Mesenchymal stem cell (in vitro differentiated cells and primary cell): ENCODE measurements around the gene DHRS7.

Experiments
- DNase-seq: peaks from one replicate; pipeline ENCODE4 v3.0.0-alpha.2; 2013
- H2AFZ ChIP-seq: one replicate; pipeline ENCODE4 v1.6.1; 2013; ENCODE audit warnings: low read depth, mild to moderate bottlenecking, control low read depth, inconsistent platforms, low read length, moderate library complexity
- H2AK5ac ChIP-seq: 2 replicates; pipeline ENCODE4 v1.6.1; 2013; ENCODE audit warnings: low read length, moderate library complexity, mild to moderate bottlenecking, inconsistent platforms; ENCODE audit not compliant: severe bottlenecking
- H2BK120ac ChIP-seq: one replicate; pipeline ENCODE4 v1.6.1; 2013; ENCODE audit warnings: low read depth, mild to moderate bottlenecking, inconsistent platforms, low read length, moderate library complexity
- H2BK12ac ChIP-seq, 2 experiments: one replicate each; pipeline ENCODE4 v1.6.1; 2013; ENCODE audit warnings: inconsistent platforms in 2 of 2, low read length in 2 of 2, mild to moderate bottlenecking in 2 of 2, moderate library complexity in 2 of 2, control low read depth in 1 of 2
- H2BK15ac ChIP-seq: one replicate; pipeline ENCODE4 v1.6.1; 2013; ENCODE audit warnings: mild to moderate bottlenecking, low read depth, inconsistent platforms; ENCODE audit not compliant: poor library complexity, severe bottlenecking
- H2BK5ac ChIP-seq: 2 replicates; pipeline ENCODE4 v1.6.1; 2013; ENCODE audit warnings: low read depth, mild to moderate bottlenecking, low read length, control low read depth, inconsistent platforms; ENCODE audit not compliant: poor library complexity, severe bottlenecking
- H3K14ac ChIP-seq, 2 experiments: one replicate each; pipeline ENCODE4 v1.6.1; 2013; ENCODE audit warnings: inconsistent platforms in 2 of 2, low read length in 2 of 2, control low read depth in 1 of 2, mild to moderate bottlenecking in 1 of 2, moderate library complexity in 1 of 2
- H3K18ac ChIP-seq, 2 experiments: one replicate each; pipeline ENCODE4 v1.6.1; 2013; ENCODE audit warnings: inconsistent platforms in 2 of 2, low read length in 2 of 2, control low read depth in 1 of 2, low read depth in 1 of 2, mild to moderate bottlenecking in 1 of 2
- H3K23ac ChIP-seq, 2 experiments: one replicate each; pipeline ENCODE4 v1.6.1; 2013; ENCODE audit warnings: inconsistent platforms in 2 of 2, low read length in 2 of 2, mild to moderate bottlenecking in 2 of 2, moderate library complexity in 2 of 2, control low read depth in 1 of 2
- H3K27ac ChIP-seq: 2 replicates; pipeline ENCODE4 v1.5.1; 2013; ENCODE audit warnings: mild to moderate bottlenecking, moderate library complexity, low read length, control low read depth, inconsistent platforms; ENCODE audit not compliant: poor library complexity, severe bottlenecking
- H3K27me3 ChIP-seq, 2 experiments: 2 replicates each; pipeline versions ENCODE4 v1.6.1 to v1.7.0; 2013; ENCODE audit warnings: low read length in 2 of 2, mild to moderate bottlenecking in 2 of 2, moderate library complexity in 2 of 2, control low read depth in 1 of 2, inconsistent platforms in 1 of 2; ENCODE audit not compliant: control insufficient read depth in 1 of 2, insufficient read depth in 1 of 2
- H3K36me3 ChIP-seq, 2 experiments: 2 replicates each; pipeline versions ENCODE4 v1.6.1 to v1.7.0; 2013; ENCODE audit warnings: low read length in 2 of 2, control low read depth in 1 of 2, inconsistent platforms in 1 of 2, low read depth in 1 of 2, mild to moderate bottlenecking in 1 of 2; ENCODE audit not compliant: insufficient read depth in 2 of 2, control insufficient read depth in 1 of 2
- H3K4ac ChIP-seq, 2 experiments: one replicate each; pipeline ENCODE4 v1.6.1; 2013; ENCODE audit warnings: inconsistent platforms in 2 of 2, low read length in 2 of 2, mild to moderate bottlenecking in 2 of 2, moderate library complexity in 2 of 2, control low read depth in 1 of 2, low read depth in 1 of 2
- H3K4me1 ChIP-seq: 2 replicates; pipeline ENCODE4 v1.6.1; 2013; ENCODE audit warnings: low read depth, low read length, control low read depth; ENCODE audit not compliant: control insufficient read depth, insufficient read depth
- H3K4me2 ChIP-seq: 2 replicates; pipeline ENCODE4 v1.6.1; 2013; ENCODE audit warnings: low read length, mild to moderate bottlenecking, inconsistent platforms; ENCODE audit not compliant: poor library complexity, severe bottlenecking
- H3K4me3 ChIP-seq, 2 experiments: 2 replicates each; pipeline versions ENCODE4 v1.5.1 to v1.7.0; 2013; ENCODE audit warnings: low read length in 2 of 2, mild to moderate bottlenecking in 2 of 2, control low read depth in 1 of 2, low read depth in 1 of 2; ENCODE audit not compliant: insufficient read depth in 1 of 2
- H3K79me1 ChIP-seq: replicated peaks from 2 replicates; pipeline ENCODE4 v1.6.1; 2013; ENCODE audit warnings: mild to moderate bottlenecking, control low read depth, low read length, inconsistent platforms; ENCODE audit not compliant: poor library complexity, severe bottlenecking
- H3K9ac ChIP-seq: 2 replicates; pipeline ENCODE4 v1.7.0; 2013; ENCODE audit warnings: mild to moderate bottlenecking, low read length, moderate library complexity
- H3K9me3 ChIP-seq: 2 replicates; pipeline ENCODE4 v1.7.0; 2013; ENCODE audit warnings: mild to moderate bottlenecking, low read length; ENCODE audit not compliant: control insufficient read depth
- H4K8ac ChIP-seq: one replicate; pipeline ENCODE4 v1.6.1; 2013; ENCODE audit warnings: inconsistent platforms, mild to moderate bottlenecking, low read length, moderate library complexity
- H4K91ac ChIP-seq: one replicate; pipeline ENCODE4 v1.6.1; 2013; ENCODE audit warnings: mild to moderate bottlenecking, low read length, inconsistent platforms
- WGBS: methylation state at CpG from one replicate; pipeline ENCODE4 v1.1.7; 2013; ENCODE audit warnings: mixed read lengths; 5-methylcytosine and 5-hydroxymethylcytosine counted together

Gene DHRS7

DNA sequence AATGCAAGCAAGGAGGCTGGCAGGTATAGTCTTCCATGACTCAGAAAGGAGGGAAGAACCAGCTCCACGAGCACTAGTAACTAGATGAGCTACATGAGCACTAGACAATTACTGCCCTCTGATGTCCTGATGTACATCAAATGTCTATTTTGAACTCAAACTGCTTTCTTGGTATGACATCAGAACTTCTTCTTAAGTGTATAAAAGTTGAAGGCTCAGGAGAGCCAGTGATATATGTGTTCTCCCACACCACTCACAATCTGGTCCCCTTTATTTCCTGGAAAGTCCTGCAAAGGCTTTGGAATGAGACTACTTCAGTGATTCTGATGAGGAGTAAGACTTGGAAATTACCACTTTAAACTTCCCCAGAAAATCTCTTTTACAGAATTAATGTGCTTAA, 18.5 kb upstream of the DHRS7 start:
- DNase-seq: peak; percentile 47
- no peak overlapping the region for H3K27ac ChIP-seq
- H3K4ac ChIP-seq: no peak overlapping the region

GRCh38 chr14:60183138-60183537, 17.9 kb upstream of the DHRS7 start:
- H4K91ac ChIP-seq: no peak overlapping the region
- H4K8ac ChIP-seq: no peak overlapping the region
- no peak overlapping the region for H2BK15ac ChIP-seq
- H3K4me2 ChIP-seq: no peak overlapping the region
- H3K27ac ChIP-seq: no peak overlapping the region
- H3K4ac ChIP-seq: no peak overlapping the region
- no peak overlapping the region for H2BK120ac ChIP-seq
- H3K79me1 ChIP-seq: no peaks in the 10 kb centered on the region
- no peak overlapping the region for H3K4me3 ChIP-seq
- no peak overlapping the region for H3K14ac ChIP-seq
- peaks cover 2% of the 10 kb centered on the region for H3K9me3 ChIP-seq
- H2BK12ac ChIP-seq: no peak overlapping the region
- peak overlapping the region; percentile 83 for H3K9ac ChIP-seq
- no peak overlapping the region for H2BK5ac ChIP-seq
- no peak for DNase-seq
- no peaks in the 10 kb centered on the region for H3K36me3 ChIP-seq
- H2AFZ ChIP-seq: no peak overlapping the region
- no peaks in the 10 kb centered on the region for H3K4me1 ChIP-seq
- 93% methylated on average over 3 of the region's 3 CpGs for WGBS
- no peak overlapping the region for H2AK5ac ChIP-seq
- no peaks in the 10 kb centered on the region for H3K27me3 ChIP-seq
- H3K18ac ChIP-seq: no peak overlapping the region
- no peak overlapping the region for H3K23ac ChIP-seq

More for the DNA sequence above, 18.5 kb upstream of the DHRS7 start:
- Histone ChIP-seq H3K9ac (peak overlapping the region; percentile 83), H2BK15ac (no peak overlapping the region), H3K36me3 (no peaks in the 10 kb centered on the region), H3K27me3 (no peaks in the 10 kb centered on the region), H4K91ac (no peak overlapping the region), H3K4me3 (peak overlapping the region in 1 of 2 experiments; percentile 58), H2BK120ac (no peak overlapping the region), H3K14ac (no peak overlapping the region), H3K18ac (no peak overlapping the region), H3K4me2 (no peak overlapping the region), H3K9me3 (no peaks in the 10 kb centered on the region), H3K4me1 (no peaks in the 10 kb centered on the region), H2BK5ac (no peak overlapping the region), H2BK12ac (no peak overlapping the region), H4K8ac (peak overlapping the region; percentile 60), H3K79me1 (no peaks in the 10 kb centered on the region), H3K23ac (no peak overlapping the region), H2AFZ (no peak overlapping the region), H2AK5ac (no peak overlapping the region)
- WGBS: 43% methylated on average over 1 of the region's 1 CpG

GRCh38 chr14:60179431-60179869, 14.3 kb upstream of the DHRS7 start:
- DNase-seq: no peak
- H3K4ac ChIP-seq: no peak overlapping the region
- WGBS: 100% methylated on average over 1 of the region's 3 CpGs

GRCh38 chr14:60178820-60179219, 13.6 kb upstream of the DHRS7 start:
- whole genome bisulfite sequencing: no CpG with 5 or more reads among the region's 1 CpG
- no peak overlapping the region for H3K4me2 ChIP-seq

More at GRCh38 chr14:60179431-60179869, 14.3 kb upstream of the DHRS7 start:
- H3K4me3 ChIP-seq: no peak overlapping the region
- no peaks in the 10 kb centered on the region for H3K79me1 ChIP-seq
- H3K27ac ChIP-seq: no peak overlapping the region
- no peak overlapping the region for H2BK5ac ChIP-seq
- H2AFZ ChIP-seq: no peak overlapping the region
- no peaks in the 10 kb centered on the region for H3K27me3 ChIP-seq
- H3K36me3 ChIP-seq: no peaks in the 10 kb centered on the region
- no peak overlapping the region for H3K4me2 ChIP-seq
- no peak overlapping the region for H2BK15ac ChIP-seq
- no peak overlapping the region for H3K23ac ChIP-seq
- no peak overlapping the region for H2AK5ac ChIP-seq
- H3K14ac ChIP-seq: no peak overlapping the region
- H3K9me3 ChIP-seq: peaks cover 3% of the 10 kb centered on the region
- no peak overlapping the region for H2BK12ac ChIP-seq
- H4K8ac ChIP-seq: no peak overlapping the region
- no peak overlapping the region for H3K18ac ChIP-seq
- no peak overlapping the region for H2BK120ac ChIP-seq
- H3K9ac ChIP-seq: peak overlapping the region; percentile 57
- no peaks in the 10 kb centered on the region for H3K4me1 ChIP-seq
- H4K91ac ChIP-seq: no peak overlapping the region

More at GRCh38 chr14:60178820-60179219, 13.6 kb upstream of the DHRS7 start:
- no peak overlapping the region for H3K14ac ChIP-seq
- no peak overlapping the region for H2BK12ac ChIP-seq
- H2AFZ ChIP-seq: no peak overlapping the region
- H4K91ac ChIP-seq: no peak overlapping the region
- H3K9ac ChIP-seq: peak overlapping the region; percentile 57
- no peaks in the 10 kb centered on the region for H3K79me1 ChIP-seq
- H3K36me3 ChIP-seq: no peaks in the 10 kb centered on the region
- H3K4me3 ChIP-seq: no peak overlapping the region
- no peaks in the 10 kb centered on the region for H3K27me3 ChIP-seq
- no peak overlapping the region for H2BK15ac ChIP-seq
- no peak overlapping the region for H2BK5ac ChIP-seq
- no peak for DNase-seq
- no peak overlapping the region for H2BK120ac ChIP-seq
- no peak overlapping the region for H2AK5ac ChIP-seq
- peaks cover 3% of the 10 kb centered on the region for H3K9me3 ChIP-seq
- H3K27ac ChIP-seq: no peak overlapping the region
- no peak overlapping the region for H3K23ac ChIP-seq
- H3K4me1 ChIP-seq: no peaks in the 10 kb centered on the region
- no peak overlapping the region for H3K18ac ChIP-seq
- no peak overlapping the region for H4K8ac ChIP-seq
- H3K4ac ChIP-seq: no peak overlapping the region
